Measurements from ENCODE around the gene GRM1. TPM values are rescaled to one million over a fixed set of nuclear protein-coding genes. Genes with fewer than 3 reads are reported as not detected.
A peak's percentile ranks its signal among the peaks of the same experiment; 100 is the strongest.

GRM1 gene
- total and polyA plus RNA-seq, 2 donors (not counting 1 experiment from before 2014, with no cell fraction given), result 0.17 TPM; not detected in 1

GRCh38 chr6:146191612-146192011, 162.8 kb downstream of the GRM1 start:
- H3K4me1 ChIP-seq (ENCODE audit: control insufficient read depth, extremely low read depth, insufficient read depth, low read length), result no peaks in the 10 kb centered on the region
- H2AFZ ChIP-seq (ENCODE audit: low read length), result no peak overlapping the region
- no peak overlapping the region for H3K9ac ChIP-seq (ENCODE audit: insufficient read depth, low read length)
- H3K9me3 ChIP-seq (ENCODE audit: control insufficient read depth, insufficient read depth, low read depth, low read length), result no peaks in the 10 kb centered on the region
- no peaks in the 10 kb centered on the region for H3K79me2 ChIP-seq (ENCODE audit: control insufficient read depth, insufficient read depth, low read length)
- no peak for DNase-seq (ENCODE audit: low read depth in 2 of 2)
- no peak overlapping the region for H3K27ac ChIP-seq (ENCODE audit: insufficient read depth, low read length)
- H3K36me3 ChIP-seq (ENCODE audit: control insufficient read depth, insufficient read depth, low read length), result no peaks in the 10 kb centered on the region
- no peaks in the 10 kb centered on the region for H4K20me1 ChIP-seq (ENCODE audit: control insufficient read depth, extremely low read depth, insufficient read depth, low read length)
- H3K4me2 ChIP-seq (ENCODE audit: extremely low read depth, insufficient read depth, low read length), result no peak overlapping the region
- no peaks in the 10 kb centered on the region for H3K27me3 ChIP-seq (ENCODE audit: control insufficient read depth, insufficient read depth, low read length)
- TF ChIP-seq CTCF (conservative IDR thresholded peaks at IDR 0.05 in 1 of 2, IDR thresholded peaks at IDR 0.05 in 1 of 2; ENCODE audit: low read depth in 1 of 2, low read length in 2 of 2) (no peak), EZH2 (IDR thresholded peaks at IDR 0.05; ENCODE audit: low read length, missing control alignments) (no peak)
- no peak overlapping the region for H3K4me3 ChIP-seq (replicated peaks in 1 of 4; ENCODE audit: control extremely low read depth in 1 of 4, insufficient read depth in 1 of 4, low read depth in 3 of 4, low read length in 4 of 4)

- no peak overlapping the region for H3K27ac ChIP-seq (ENCODE audit: insufficient read depth, low read length)
- no peaks in the 10 kb centered on the region for H3K27me3 ChIP-seq (ENCODE audit: control insufficient read depth, insufficient read depth, low read length)
- no peaks in the 10 kb centered on the region for H4K20me1 ChIP-seq (ENCODE audit: control insufficient read depth, extremely low read depth, insufficient read depth, low read length)
- no peaks in the 10 kb centered on the region for H3K36me3 ChIP-seq (ENCODE audit: control insufficient read depth, insufficient read depth, low read length)
- H3K4me3 ChIP-seq (replicated peaks in 1 of 4; ENCODE audit: control extremely low read depth in 1 of 4, insufficient read depth in 1 of 4, low read depth in 3 of 4, low read length in 4 of 4), result no peak overlapping the region
- no peak overlapping the region for H2AFZ ChIP-seq (ENCODE audit: low read length)
- no peaks in the 10 kb centered on the region for H3K9me3 ChIP-seq (ENCODE audit: control insufficient read depth, insufficient read depth, low read depth, low read length)
- peak in 1 of 2 donors; percentile 18 for DNase-seq (ENCODE audit: low read depth in 2 of 2)
- H3K79me2 ChIP-seq (ENCODE audit: control insufficient read depth, insufficient read depth, low read length), result no peaks in the 10 kb centered on the region
- H3K4me1 ChIP-seq (ENCODE audit: control insufficient read depth, extremely low read depth, insufficient read depth, low read length), result no peaks in the 10 kb centered on the region
- H3K4me2 ChIP-seq (ENCODE audit: extremely low read depth, insufficient read depth, low read length), result no peak overlapping the region
- no peak for TF ChIP-seq EZH2 (IDR thresholded peaks at IDR 0.05; ENCODE audit: low read length, missing control alignments)
- TF ChIP-seq CTCF (conservative IDR thresholded peaks at IDR 0.05 in 1 of 2, IDR thresholded peaks at IDR 0.05 in 1 of 2; ENCODE audit: low read depth in 1 of 2, low read length in 2 of 2), result no peak
- H3K9ac ChIP-seq (ENCODE audit: insufficient read depth, low read length), result no peak overlapping the region
These were observed 165.6 kb downstream of the GRM1 start for GRCh38 chr6:146194434-146194833.

- no peak overlapping the region for H2AFZ ChIP-seq (ENCODE audit: low read length)
- no peaks in the 10 kb centered on the region for H3K27me3 ChIP-seq (ENCODE audit: control insufficient read depth, insufficient read depth, low read length)
- no peak overlapping the region for H3K4me3 ChIP-seq (replicated peaks in 1 of 4; ENCODE audit: control extremely low read depth in 1 of 4, insufficient read depth in 1 of 4, low read depth in 3 of 4, low read length in 4 of 4)
- peak in 1 of 2 donors; percentile 29 for DNase-seq (ENCODE audit: low read depth in 2 of 2)
- H3K4me1 ChIP-seq (ENCODE audit: control insufficient read depth, extremely low read depth, insufficient read depth, low read length), result no peaks in the 10 kb centered on the region
- TF ChIP-seq CTCF (conservative IDR thresholded peaks at IDR 0.05 in 1 of 2, IDR thresholded peaks at IDR 0.05 in 1 of 2; ENCODE audit: low read depth in 1 of 2, low read length in 2 of 2) (no peak), EZH2 (IDR thresholded peaks at IDR 0.05; ENCODE audit: low read length, missing control alignments) (no peak)
- H3K9ac ChIP-seq (ENCODE audit: insufficient read depth, low read length), result no peak overlapping the region
- H4K20me1 ChIP-seq (ENCODE audit: control insufficient read depth, extremely low read depth, insufficient read depth, low read length), result no peaks in the 10 kb centered on the region
- H3K36me3 ChIP-seq (ENCODE audit: control insufficient read depth, insufficient read depth, low read length), result no peaks in the 10 kb centered on the region
- no peak overlapping the region for H3K4me2 ChIP-seq (ENCODE audit: extremely low read depth, insufficient read depth, low read length)
- H3K9me3 ChIP-seq (ENCODE audit: control insufficient read depth, insufficient read depth, low read depth, low read length), result no peaks in the 10 kb centered on the region
- H3K79me2 ChIP-seq (ENCODE audit: control insufficient read depth, insufficient read depth, low read length), result no peaks in the 10 kb centered on the region
- no peak overlapping the region for H3K27ac ChIP-seq (ENCODE audit: insufficient read depth, low read length)
These were observed 171.3 kb downstream of the GRM1 start for GRCh38 chr6:146200176-146200575.
